Tibial nerve (tissue), 4 donors: ENCODE data around the gene SQOR. TPM values are rescaled to one million over a fixed set of nuclear protein-coding genes. Genes with fewer than 3 reads are reported as not detected.

Experiments used
- DNase-seq, 2 donors: peaks; one replicate each; pipeline ENCODE4 v3.0.0-alpha.2; 2019; ENCODE audit warnings: low spot score in 2 of 2
- H3K27ac ChIP-seq, 4 donors: fragments of 200-600 bp; sonication (generic) in 3 of 4; one replicate each; pipeline ENCODE4 v1.5.1; 2017 to 2019; ENCODE audit warnings: mild to moderate bottlenecking in 1 of 4
- H3K27me3 ChIP-seq, 2 donors: fragments of 200-600 bp; sonication (generic) in 1 of 2; one replicate each; pipeline versions ENCODE4 v1.5.1 to v1.6.0; 2017 to 2019
- H3K36me3 ChIP-seq, 3 donors: fragments of 200-600 bp; sonication (generic); one replicate each; pipeline ENCODE4 v1.5.1; 2018 to 2019
- H3K4me1 ChIP-seq, 4 donors: fragments of 200-600 bp; sonication (generic) in 3 of 4; one replicate each; pipeline ENCODE4 v1.5.1; 2017 to 2019
- H3K4me3 ChIP-seq, 4 donors: fragments of 200-600 bp; sonication (generic) in 3 of 4; one replicate each; pipeline ENCODE4 v1.5.1; 2017 to 2019; ENCODE audit warnings: mild to moderate bottlenecking in 1 of 4, moderate library complexity in 1 of 4
- H3K9me3 ChIP-seq, 4 donors: fragments of 200-600 bp; sonication (generic) in 3 of 4; one replicate each; pipeline ENCODE4 v1.5.1; 2017 to 2019
- CTCF ChIP-seq, 5 experiments: fragments of 200-600 bp in 3 of 5; fragments of 450-650 bp in 2 of 5; sonication (generic) in 3 of 5; IDR thresholded peaks; one replicate each; pipeline ENCODE4 v1.5.1; 2016 to 2019; ENCODE audit warnings: antibody characterized with exemption in 5 of 5, mild to moderate bottlenecking in 3 of 5, moderate library complexity in 2 of 5
- EP300 ChIP-seq, 2 donors: sonication (generic); formaldehyde crosslinking; IDR thresholded peaks; one replicate each; pipeline ENCODE4 v1.6.1; 2017; ENCODE audit warnings: antibody characterized with exemption in 2 of 2, mild to moderate bottlenecking in 1 of 2
- POLR2A ChIP-seq, 2 donors: fragments of 450-650 bp; IDR thresholded peaks; one replicate each; pipeline ENCODE4 v1.6.1; 2017; ENCODE audit warnings: antibody characterized with exemption in 2 of 2, mild to moderate bottlenecking in 2 of 2, moderate library complexity in 2 of 2
- WGBS, 2 donors: methylation state at CpG; one replicate each; pipeline ENCODE4 v1.1.5; 2018; 5-methylcytosine and 5-hydroxymethylcytosine counted together
- total RNA-seq, 4 donors: library from RNA; depleted of rRNA; stranded (reverse); fragments of >200 nt; gene quantifications; one replicate each; pipeline ENCODE4 v1.1.0, GENCODE V29; 2016

Gene SQOR
- total RNA-seq, 4 donors from 2014 or later = 50.4 to 96.1 (median 60.2) TPM

DNA sequence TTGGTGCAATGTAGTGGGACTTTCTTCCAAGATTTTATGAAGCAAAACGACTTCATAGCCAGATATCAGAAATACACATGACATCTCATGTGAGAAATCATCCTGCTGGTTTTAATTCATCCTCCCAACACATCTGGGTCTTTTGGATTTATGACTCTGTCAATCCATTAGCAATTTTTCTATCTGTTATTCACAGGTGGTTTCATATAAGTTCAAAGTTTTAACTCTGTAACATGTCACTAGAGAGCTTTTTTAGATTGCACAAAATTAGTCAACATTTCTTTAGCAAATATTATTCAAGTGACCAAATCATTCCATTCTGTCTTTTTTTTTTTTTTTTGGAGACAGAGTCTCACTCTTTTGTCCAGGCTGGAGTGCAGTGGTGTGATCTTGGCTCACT, 30.4 kb downstream of the SQOR start:
- TF ChIP-seq EP300 (IDR thresholded peaks at IDR 0.05) (no peak), CTCF (IDR thresholded peaks at IDR 0.05) (no peak), POLR2A (IDR thresholded peaks at IDR 0.05) (no peak)
- no peak overlapping the region for H3K4me3 ChIP-seq
- peaks cover 0 to 12% (median 7%) of the 10 kb centered on the region in 4 donors for H3K4me1 ChIP-seq
- no peaks in the 10 kb centered on the region for H3K27me3 ChIP-seq
- WGBS, 2 donors = 55 to 63% methylated on average over 1 of the region's 1 CpG
- DNase-seq = no peak
- H3K27ac ChIP-seq = no peak overlapping the region
- H3K36me3 ChIP-seq = peaks cover 3 to 54% (median 16%) of the 10 kb centered on the region in 3 donors
- no peaks in the 10 kb centered on the region for H3K9me3 ChIP-seq

DNA sequence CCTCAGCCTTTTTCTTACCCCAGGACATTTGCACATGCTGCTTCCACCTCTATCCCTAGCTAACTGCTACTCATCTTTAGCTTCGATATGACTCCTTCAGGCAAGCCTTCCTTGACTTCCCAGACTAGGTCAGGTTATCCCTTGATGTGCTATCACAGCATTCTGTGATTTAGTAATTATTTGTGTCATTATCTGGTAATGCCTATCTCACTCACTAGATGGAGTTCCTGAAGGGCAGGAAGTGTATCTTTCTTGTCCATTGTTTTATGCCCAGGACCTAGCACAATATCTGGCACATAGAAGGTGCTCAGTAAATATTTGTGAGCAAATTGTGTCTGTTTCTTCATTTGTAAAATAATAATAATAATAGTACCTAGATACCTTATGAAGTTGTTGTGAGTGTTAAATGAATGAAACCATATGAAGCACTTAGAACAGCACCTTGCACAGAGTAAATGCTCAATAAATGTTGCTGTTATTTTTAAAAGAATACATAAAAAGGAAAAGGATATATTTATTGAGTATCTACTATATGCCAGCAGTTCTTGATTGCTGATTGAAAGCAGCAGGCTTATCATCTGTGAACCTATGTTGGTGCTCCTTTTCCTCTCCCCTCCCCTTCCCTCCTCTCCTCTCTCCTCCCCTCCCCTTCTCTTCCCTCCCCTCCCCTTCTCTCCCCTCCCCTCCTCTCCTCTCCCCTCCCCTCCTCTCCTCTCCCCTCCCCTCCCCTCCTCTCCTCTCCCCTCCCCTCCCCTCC, 31.5 kb downstream of the SQOR start:
- WGBS, 2 donors = 96 to 100% methylated on average over 1 of the region's 1 CpG
- H3K36me3 ChIP-seq = peaks cover 3 to 64% (median 16%) of the 10 kb centered on the region in 3 donors

DNA sequence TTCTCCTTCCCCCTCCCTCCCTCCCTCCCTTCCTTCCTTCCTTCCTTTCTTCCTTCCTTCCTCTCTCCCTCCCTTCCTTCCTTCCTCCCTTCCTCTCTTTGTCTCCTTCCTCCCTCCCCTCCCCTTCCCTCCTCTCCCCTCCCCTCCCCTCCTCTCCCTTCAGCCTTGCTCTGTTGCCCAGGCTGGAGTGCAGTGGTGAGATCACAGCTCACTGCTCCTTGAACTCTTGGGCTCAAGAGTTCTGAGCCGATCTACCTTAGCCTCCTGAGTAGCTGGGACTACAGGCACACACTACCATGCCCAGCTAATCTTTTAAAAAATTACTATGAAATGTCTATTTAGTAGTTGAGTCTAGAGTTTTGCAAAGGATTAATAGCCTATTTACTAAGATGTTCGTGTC, 32.2 kb downstream of the SQOR start:
- Histone ChIP-seq H3K27ac (no peak overlapping the region), H3K9me3 (no peaks in the 10 kb centered on the region), H3K4me3 (no peak overlapping the region), H3K27me3 (no peaks in the 10 kb centered on the region), H3K36me3 (peaks cover 3 to 69% (median 14%) of the 10 kb centered on the region in 3 donors), H3K4me1 (no peaks in the 10 kb centered on the region)
- no peak for DNase-seq
- WGBS, 2 donors = 29 to 35% methylated on average over 2 of the region's 2 CpGs
- TF ChIP-seq EP300 (IDR thresholded peaks at IDR 0.05) = no peak
- TF ChIP-seq POLR2A (IDR thresholded peaks at IDR 0.05) = no peak

More for the DNA sequence above, 31.5 kb downstream of the SQOR start:
- H3K4me1 ChIP-seq = peaks cover 0 to 2% (median 0%) of the 10 kb centered on the region in 4 donors
- no peak for DNase-seq
- TF ChIP-seq POLR2A (IDR thresholded peaks at IDR 0.05) (no peak), EP300 (IDR thresholded peaks at IDR 0.05) (no peak), CTCF (IDR thresholded peaks at IDR 0.05) (no peak)
- H3K27me3 ChIP-seq = no peaks in the 10 kb centered on the region
- H3K9me3 ChIP-seq = no peaks in the 10 kb centered on the region
- no peak overlapping the region for H3K4me3 ChIP-seq
- no peak overlapping the region for H3K27ac ChIP-seq

GRCh38 chr15:45668386-45668785, 33.6 kb downstream of the SQOR start:
- TF ChIP-seq EP300 (IDR thresholded peaks at IDR 0.05) (no peak), CTCF (IDR thresholded peaks at IDR 0.05) (no peak), POLR2A (IDR thresholded peaks at IDR 0.05) (no peak)
- Histone ChIP-seq H3K4me1 (no peaks in the 10 kb centered on the region), H3K27me3 (no peaks in the 10 kb centered on the region), H3K27ac (no peak overlapping the region), H3K4me3 (no peak overlapping the region), H3K36me3 (peaks cover 3 to 67% (median 6%) of the 10 kb centered on the region in 3 donors), H3K9me3 (no peaks in the 10 kb centered on the region)
- no peak for DNase-seq
- 90 to 93% methylated on average over 6 of the region's 6 CpGs for WGBS, 2 donors

DNA sequence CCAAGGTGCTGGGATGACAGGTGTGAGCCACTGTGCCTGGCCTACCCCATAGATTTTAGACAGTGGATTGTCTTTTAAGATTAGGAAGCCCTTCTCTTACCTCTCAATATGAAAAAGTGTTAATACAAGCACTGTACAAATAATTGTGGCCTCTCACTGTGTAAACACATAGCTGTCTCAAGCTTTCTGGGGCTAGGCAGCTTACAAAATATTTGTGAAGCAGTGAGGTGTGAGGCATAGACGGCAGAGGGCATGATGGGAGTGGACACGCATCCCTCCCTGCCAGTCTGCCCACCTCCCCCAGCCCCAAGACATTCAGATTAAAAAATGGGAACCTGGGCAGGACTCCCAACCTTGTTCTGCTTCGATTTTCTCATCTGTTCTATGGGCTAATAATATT, 34.6 kb downstream of the SQOR start:
- H3K36me3 ChIP-seq = peaks cover 3 to 68% (median 12%) of the 10 kb centered on the region in 3 donors
- no peaks in the 10 kb centered on the region for H3K4me1 ChIP-seq
- WGBS, 2 donors = 82 to 89% methylated on average over 3 of the region's 3 CpGs
- no peaks in the 10 kb centered on the region for H3K27me3 ChIP-seq
- no peak overlapping the region for H3K27ac ChIP-seq
- no peaks in the 10 kb centered on the region for H3K9me3 ChIP-seq
- DNase-seq = no peak
- no peak overlapping the region for H3K4me3 ChIP-seq
- TF ChIP-seq POLR2A (IDR thresholded peaks at IDR 0.05) (no peak), CTCF (IDR thresholded peaks at IDR 0.05) (no peak), EP300 (IDR thresholded peaks at IDR 0.05) (no peak)
